Neuronal stem cell (in vitro differentiated cells): ENCODE measurements around the gene MXI1.

Experiments
- DNase-seq: peaks from one replicate; pipeline ENCODE4 v3.0.0-alpha.2; 2013; ENCODE audit warnings: low spot score
- H2AFZ ChIP-seq: one replicate; pipeline ENCODE4 v1.6.1; 2013; ENCODE audit warnings: mild to moderate bottlenecking, low read length, inconsistent platforms
- H2AK5ac ChIP-seq: 2 replicates; pipeline ENCODE4 v1.6.1; 2013; ENCODE audit warnings: low read depth, mild to moderate bottlenecking, inconsistent platforms, low read length, moderate library complexity, mixed read lengths
- H2BK120ac ChIP-seq: 2 replicates; pipeline ENCODE4 v1.6.1; 2013; ENCODE audit warnings: low read depth, mild to moderate bottlenecking, inconsistent platforms, low read length, moderate library complexity, mixed read lengths
- H2BK12ac ChIP-seq: one replicate; pipeline ENCODE4 v1.6.1; 2013; ENCODE audit warnings: low read length, inconsistent platforms
- H2BK15ac ChIP-seq: 2 replicates; pipeline ENCODE4 v1.6.1; 2013; ENCODE audit warnings: mild to moderate bottlenecking, low read length, inconsistent platforms, mixed read lengths
- H2BK5ac ChIP-seq: one replicate; pipeline ENCODE4 v1.6.1; 2013; ENCODE audit warnings: inconsistent platforms, mild to moderate bottlenecking, low read length, moderate library complexity
- H3K14ac ChIP-seq: one replicate; pipeline ENCODE4 v1.6.1; 2013; ENCODE audit warnings: low read length, inconsistent platforms
- H3K18ac ChIP-seq: 2 replicates; pipeline ENCODE4 v1.6.1; 2013; ENCODE audit warnings: low read length, inconsistent platforms
- H3K23ac ChIP-seq: 2 replicates; pipeline ENCODE4 v1.6.1; 2013; ENCODE audit warnings: low read depth, mild to moderate bottlenecking, mixed read lengths, low read length, inconsistent platforms; ENCODE audit not compliant: poor library complexity
- H3K27ac ChIP-seq: replicated peaks from 3 replicates; pipeline ENCODE4 v1.5.1; 2013; ENCODE audit warnings: low read length, inconsistent platforms
- H3K27me3 ChIP-seq, 3 experiments: 2 replicates each; pipeline ENCODE4 v1.6.1; 2013; ENCODE audit warnings: low read length in 3 of 3, mild to moderate bottlenecking in 2 of 3, inconsistent platforms in 1 of 3, low read depth in 1 of 3, mixed read lengths in 1 of 3, moderate library complexity in 1 of 3; ENCODE audit not compliant: control insufficient read depth in 3 of 3, insufficient read depth in 3 of 3
- H3K36me3 ChIP-seq, 2 donors: replicated peaks in 1 of 2; 2 replicates each; pipeline ENCODE4 v1.6.1; 2013; ENCODE audit warnings: low read length in 2 of 2; ENCODE audit not compliant: control insufficient read depth in 2 of 2, insufficient read depth in 2 of 2
- H3K4ac ChIP-seq: 2 replicates; pipeline ENCODE4 v1.6.1; 2013; ENCODE audit warnings: inconsistent platforms, mild to moderate bottlenecking, low read length, moderate library complexity
- H3K4me1 ChIP-seq, 2 donors: 1 replicate in 1 of 2; 2 replicates in 1 of 2; pipeline ENCODE4 v1.6.1; 2013; ENCODE audit warnings: low read length in 2 of 2, low read depth in 1 of 2; ENCODE audit not compliant: control insufficient read depth in 2 of 2, insufficient read depth in 1 of 2
- H3K4me2 ChIP-seq: one replicate; pipeline ENCODE4 v1.6.1; 2013; ENCODE audit warnings: mild to moderate bottlenecking, low read length, inconsistent platforms; ENCODE audit not compliant: insufficient read depth, poor library complexity, severe bottlenecking
- H3K4me3 ChIP-seq, 2 donors: 2 replicates each; pipeline ENCODE4 v1.5.1; 2013; ENCODE audit warnings: low read length in 2 of 2, mild to moderate bottlenecking in 2 of 2, inconsistent platforms in 1 of 2, moderate library complexity in 1 of 2
- H3K79me1 ChIP-seq: one replicate; pipeline ENCODE4 v1.6.1; 2013; ENCODE audit warnings: low read depth, mild to moderate bottlenecking, inconsistent platforms, low read length, moderate library complexity
- H3K9ac ChIP-seq: one replicate; pipeline ENCODE4 v1.6.1; 2013; ENCODE audit warnings: mild to moderate bottlenecking, low read depth, low read length, inconsistent platforms; ENCODE audit not compliant: poor library complexity
- H3K9me3 ChIP-seq, 2 donors: replicated peaks in 1 of 2; 2 replicates each; pipeline versions ENCODE3 to v1.6.1; 2013; ENCODE audit warnings: low read length in 2 of 2, mild to moderate bottlenecking in 2 of 2, inconsistent platforms in 1 of 2, low read depth in 1 of 2, mixed read lengths in 1 of 2, moderate library complexity in 1 of 2; ENCODE audit not compliant: control insufficient read depth in 2 of 2, insufficient read depth in 1 of 2
- H4K8ac ChIP-seq: one replicate; pipeline ENCODE4 v1.6.1; 2013; ENCODE audit warnings: low read depth, mild to moderate bottlenecking, inconsistent platforms, low read length, moderate library complexity
- H4K91ac ChIP-seq: one replicate; pipeline ENCODE4 v1.6.1; 2013; ENCODE audit warnings: low read length, low read depth, mild to moderate bottlenecking, inconsistent platforms; ENCODE audit not compliant: poor library complexity
- WGBS, 2 donors: extraction: QIAGEN DNeasy Blood & Tissue Kit; methylation state at CpG; one replicate each; pipeline ENCODE4 v1.1.7; 2013; ENCODE audit warnings: missing lambda C conversion rate in 2 of 2, mixed read lengths in 1 of 2; ENCODE audit not compliant: insufficient read length in 2 of 2, insufficient replicate concordance in 1 of 2; ENCODE audit errors: extremely low coverage in 2 of 2; 5-methylcytosine and 5-hydroxymethylcytosine counted together

Gene MXI1

DNA sequence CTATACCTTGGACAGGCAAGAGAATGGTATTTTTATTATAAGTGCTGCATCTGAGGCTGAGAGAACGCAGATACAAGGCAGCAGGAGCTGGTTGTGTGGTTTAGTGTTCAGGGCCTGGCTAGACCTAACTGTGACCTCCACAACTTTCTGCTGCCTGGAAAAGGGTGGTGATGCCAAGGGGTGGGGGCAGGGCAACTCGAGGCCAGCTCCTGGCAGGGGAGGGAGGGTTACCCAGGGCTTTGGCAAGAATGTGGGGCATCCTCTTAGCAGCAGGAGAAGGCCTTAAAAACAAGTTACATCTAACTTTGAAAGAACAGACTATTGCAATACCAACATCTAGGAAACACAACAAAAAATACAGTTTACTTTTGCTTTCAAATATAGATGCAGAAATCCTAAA lies 13.0 kb downstream of the MXI1 start:
- Histone ChIP-seq H3K9ac (no peak overlapping the region), H2AK5ac (no peak overlapping the region), H3K4ac (no peak overlapping the region), H3K36me3 (no peaks in the 10 kb centered on the region), H3K14ac (no peak overlapping the region), H3K9me3 (no peaks in the 10 kb centered on the region), H2BK15ac (no peak overlapping the region), H3K27ac (no peak overlapping the region), H3K4me1 (peaks cover 4 to 30% of the 10 kb centered on the region in 2 donors), H3K23ac (no peak overlapping the region), H3K79me1 (no peaks in the 10 kb centered on the region), H3K4me3 (no peak overlapping the region), H2BK120ac (no peak overlapping the region), H3K4me2 (no peak overlapping the region), H3K27me3 (no peaks in the 10 kb centered on the region), H2BK12ac (no peak overlapping the region), H4K8ac (no peak overlapping the region), H2BK5ac (no peak overlapping the region), H3K18ac (no peak overlapping the region), H2AFZ (no peak overlapping the region), H4K91ac (no peak overlapping the region)
- no peak for DNase-seq
- WGBS, 2 donors, result no CpG with 5 or more reads among the region's 2 CpGs

DNA sequence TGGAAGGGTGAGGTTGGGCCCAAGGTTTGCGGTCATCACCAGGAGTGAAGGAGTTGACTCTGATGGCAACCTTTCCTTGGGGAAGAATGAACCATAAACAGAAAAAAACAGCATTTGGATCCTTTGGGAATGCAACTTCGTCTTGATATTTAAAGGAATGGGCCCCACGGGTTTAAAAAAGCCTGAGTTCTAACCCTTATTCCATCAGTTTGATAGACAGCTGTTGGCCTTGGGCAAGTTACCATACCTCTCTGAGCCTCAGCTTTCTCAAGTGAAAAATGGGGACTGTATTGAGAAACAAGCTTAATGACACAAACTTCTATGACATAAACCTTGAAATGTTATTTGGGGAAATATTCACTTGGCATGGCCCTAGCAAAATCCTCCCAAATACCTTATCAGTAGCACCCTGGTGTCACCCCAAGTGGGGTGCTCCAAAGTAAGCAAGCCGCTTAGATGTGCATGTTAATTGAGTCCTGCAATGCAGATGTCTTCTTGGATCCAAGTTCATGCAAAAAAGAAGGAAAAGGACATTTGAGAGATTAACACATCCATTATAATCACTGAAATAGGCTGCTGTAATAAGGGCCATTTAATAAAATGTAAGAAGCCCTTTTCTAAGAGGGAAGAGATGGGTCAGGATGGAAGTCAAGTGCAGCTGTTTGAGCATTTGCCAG lies 13.8 kb downstream of the MXI1 start:
- no peak overlapping the region for H3K23ac ChIP-seq
- peak overlapping the region; percentile 30 for H3K4me2 ChIP-seq
- H2BK120ac ChIP-seq, result no peak overlapping the region
- no peak overlapping the region for H2BK15ac ChIP-seq
- no peak overlapping the region for H3K14ac ChIP-seq
- H3K36me3 ChIP-seq, result no peaks in the 10 kb centered on the region
- no peak overlapping the region for H2BK5ac ChIP-seq
- no peak overlapping the region for H3K4ac ChIP-seq
- H3K4me1 ChIP-seq, result peaks cover 4 to 32% of the 10 kb centered on the region in 2 donors
- no peak overlapping the region for H3K27ac ChIP-seq
- no peak overlapping the region for H3K18ac ChIP-seq
- DNase-seq, result no peak
- H2AK5ac ChIP-seq, result no peak overlapping the region
- peak overlapping the region in 1 of 2 donors; percentile 27 for H3K4me3 ChIP-seq
- H3K27me3 ChIP-seq, result no peaks in the 10 kb centered on the region
- H4K91ac ChIP-seq, result no peak overlapping the region
- peak overlapping the region; percentile 70 for H2AFZ ChIP-seq
- H3K9me3 ChIP-seq, result no peaks in the 10 kb centered on the region
- whole genome bisulfite sequencing, 2 donors, result no CpG with 5 or more reads among the region's 4 CpGs
- H3K79me1 ChIP-seq, result no peaks in the 10 kb centered on the region
- no peak overlapping the region for H2BK12ac ChIP-seq
- no peak overlapping the region for H4K8ac ChIP-seq
- no peak overlapping the region for H3K9ac ChIP-seq

DNA sequence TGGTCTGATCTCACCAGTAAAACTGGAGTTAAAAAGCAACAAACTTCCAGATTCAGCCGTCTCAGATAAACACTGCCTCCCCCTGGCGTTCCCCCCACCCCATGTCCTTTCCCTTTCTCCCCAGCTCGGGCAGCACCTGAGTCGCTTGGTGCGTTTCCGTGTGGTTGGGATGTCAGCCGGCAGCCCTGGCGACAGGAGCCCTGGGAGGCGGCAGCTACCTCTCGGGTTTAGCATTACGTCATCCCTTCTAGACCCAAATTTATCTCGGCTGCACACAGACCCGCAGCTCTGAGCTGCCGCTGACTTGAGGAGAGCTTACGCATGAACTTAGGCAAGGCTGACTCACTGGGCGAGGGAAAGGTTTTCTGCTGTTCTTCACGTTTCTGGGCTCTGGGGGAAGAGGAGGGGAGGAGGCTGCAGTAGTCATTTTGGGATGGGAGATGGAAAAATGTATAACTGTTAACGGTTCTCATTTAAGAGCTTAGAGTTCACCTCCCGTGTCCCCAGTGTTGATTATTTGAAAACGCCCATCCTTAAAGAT lies 14.4 kb downstream of the MXI1 start:
- no peak overlapping the region for H4K8ac ChIP-seq
- peaks cover 4 to 32% of the 10 kb centered on the region in 2 donors for H3K4me1 ChIP-seq
- H3K4ac ChIP-seq, result no peak overlapping the region
- H3K23ac ChIP-seq, result no peak overlapping the region
- H2BK5ac ChIP-seq, result no peak overlapping the region
- no peak overlapping the region for H2AK5ac ChIP-seq
- no peak overlapping the region for H3K14ac ChIP-seq
- peak overlapping the region in 1 of 2 donors; percentile 27 for H3K4me3 ChIP-seq
- DNase-seq, result peak; percentile 29
- no peak overlapping the region for H2BK15ac ChIP-seq
- WGBS, 2 donors, result no CpG with 5 or more reads among the region's 20 CpGs
- peak overlapping the region; percentile 30 for H3K4me2 ChIP-seq
- no peaks in the 10 kb centered on the region for H3K36me3 ChIP-seq
- H4K91ac ChIP-seq, result no peak overlapping the region
- H2BK12ac ChIP-seq, result no peak overlapping the region
- no peaks in the 10 kb centered on the region for H3K79me1 ChIP-seq
- no peak overlapping the region for H3K9ac ChIP-seq
- no peaks in the 10 kb centered on the region for H3K9me3 ChIP-seq
- peak overlapping the region; percentile 70 for H2AFZ ChIP-seq
- no peaks in the 10 kb centered on the region for H3K27me3 ChIP-seq
- H3K27ac ChIP-seq, result no peak overlapping the region
- H3K18ac ChIP-seq, result no peak overlapping the region
- no peak overlapping the region for H2BK120ac ChIP-seq

DNA sequence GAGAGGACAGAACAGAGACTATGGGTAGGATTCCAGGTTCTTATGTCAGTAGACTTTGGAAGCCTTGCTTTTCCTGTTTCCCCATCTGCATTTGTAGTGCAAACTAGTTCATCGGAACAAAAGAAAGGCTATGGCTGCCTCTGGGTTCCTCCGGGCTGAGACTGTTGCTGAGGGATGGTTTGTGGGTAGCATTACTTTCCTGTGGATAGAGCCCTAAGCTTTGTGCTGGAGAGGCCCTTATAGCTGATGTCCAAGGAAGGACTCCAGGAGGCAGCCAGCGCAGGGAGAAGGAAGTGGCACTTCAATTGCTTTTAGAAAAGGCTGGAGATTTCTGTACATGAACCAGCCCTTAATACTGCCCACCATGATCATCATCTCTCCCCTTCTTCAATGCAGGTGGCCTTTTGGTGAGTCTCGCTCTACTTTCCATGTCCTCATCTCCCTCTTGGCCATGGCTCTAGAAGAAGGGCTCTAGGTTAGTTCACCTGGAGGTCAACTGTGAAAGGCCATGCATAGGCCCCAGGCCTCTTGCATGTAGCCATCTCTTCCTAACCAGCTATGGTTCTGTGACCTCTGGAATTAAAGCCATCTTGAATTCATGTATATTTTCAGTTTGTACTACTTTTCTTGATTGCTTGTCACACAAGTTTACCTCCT lies 15.4 kb downstream of the MXI1 start:
- Histone ChIP-seq H2BK12ac (no peak overlapping the region), H2BK5ac (no peak overlapping the region), H3K4me1 (peaks cover 4 to 32% of the 10 kb centered on the region in 2 donors), H4K8ac (no peak overlapping the region), H3K14ac (no peak overlapping the region), H2AFZ (no peak overlapping the region), H3K23ac (no peak overlapping the region), H3K4me3 (peak overlapping the region in 1 of 2 donors; percentile 46), H3K4ac (no peak overlapping the region), H4K91ac (no peak overlapping the region), H2BK15ac (no peak overlapping the region), H2AK5ac (no peak overlapping the region), H3K79me1 (peaks cover 4% of the 10 kb centered on the region), H3K27me3 (no peaks in the 10 kb centered on the region), H3K36me3 (no peaks in the 10 kb centered on the region), H2BK120ac (no peak overlapping the region), H3K27ac (no peak overlapping the region), H3K18ac (no peak overlapping the region), H3K9me3 (no peaks in the 10 kb centered on the region), H3K4me2 (no peak overlapping the region), H3K9ac (no peak overlapping the region)
- no CpG with 5 or more reads among the region's 4 CpGs for WGBS, 2 donors
- DNase-seq, result no peak
